ENCODE data around the gene VPS72. TPM values are rescaled to one million over a fixed set of nuclear protein-coding genes. Genes with fewer than 3 reads are reported as not detected.

Gene VPS72, protein sequence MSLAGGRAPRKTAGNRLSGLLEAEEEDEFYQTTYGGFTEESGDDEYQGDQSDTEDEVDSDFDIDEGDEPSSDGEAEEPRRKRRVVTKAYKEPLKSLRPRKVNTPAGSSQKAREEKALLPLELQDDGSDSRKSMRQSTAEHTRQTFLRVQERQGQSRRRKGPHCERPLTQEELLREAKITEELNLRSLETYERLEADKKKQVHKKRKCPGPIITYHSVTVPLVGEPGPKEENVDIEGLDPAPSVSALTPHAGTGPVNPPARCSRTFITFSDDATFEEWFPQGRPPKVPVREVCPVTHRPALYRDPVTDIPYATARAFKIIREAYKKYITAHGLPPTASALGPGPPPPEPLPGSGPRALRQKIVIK
- total RNA-seq, result 10 to 100 TPM; 19.0 to 54.3 (median 25.5) TPM

GRCh38 chr1:151189637-151190445, at the start of gene VPS72:
VPS72 (minus strand) TSS chr1:151190197; CDS start chr1:151190121, 76 bp downstream.
- TF ChIP-seq, protein P1, sequence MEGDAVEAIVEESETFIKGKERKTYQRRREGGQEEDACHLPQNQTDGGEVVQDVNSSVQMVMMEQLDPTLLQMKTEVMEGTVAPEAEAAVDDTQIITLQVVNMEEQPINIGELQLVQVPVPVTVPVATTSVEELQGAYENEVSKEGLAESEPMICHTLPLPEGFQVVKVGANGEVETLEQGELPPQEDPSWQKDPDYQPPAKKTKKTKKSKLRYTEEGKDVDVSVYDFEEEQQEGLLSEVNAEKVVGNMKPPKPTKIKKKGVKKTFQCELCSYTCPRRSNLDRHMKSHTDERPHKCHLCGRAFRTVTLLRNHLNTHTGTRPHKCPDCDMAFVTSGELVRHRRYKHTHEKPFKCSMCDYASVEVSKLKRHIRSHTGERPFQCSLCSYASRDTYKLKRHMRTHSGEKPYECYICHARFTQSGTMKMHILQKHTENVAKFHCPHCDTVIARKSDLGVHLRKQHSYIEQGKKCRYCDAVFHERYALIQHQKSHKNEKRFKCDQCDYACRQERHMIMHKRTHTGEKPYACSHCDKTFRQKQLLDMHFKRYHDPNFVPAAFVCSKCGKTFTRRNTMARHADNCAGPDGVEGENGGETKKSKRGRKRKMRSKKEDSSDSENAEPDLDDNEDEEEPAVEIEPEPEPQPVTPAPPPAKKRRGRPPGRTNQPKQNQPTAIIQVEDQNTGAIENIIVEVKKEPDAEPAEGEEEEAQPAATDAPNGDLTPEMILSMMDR (IDR thresholded peaks at IDR 0.05), result peak in 5 of 6 experiments; percentile 30 to 61 (median 41)
- peak in 3 of 4 donors; percentile 32 to 68 (median 43) for TF ChIP-seq POLR2A (IDR thresholded peaks at IDR 0.05)
- peak in 1 of 4 donors; percentile 71 for TF ChIP-seq EP300 (IDR thresholded peaks at IDR 0.05)
- peak; percentile 56 to 88 for TF ChIP-seq POLR2AphosphoS5 (IDR thresholded peaks at IDR 0.05)
- Histone ChIP-seq H3K4me1 (peaks cover 12 to 26% (median 16%) of the 10 kb centered on the region in 4 donors), H3K27ac (peak within 1 kb of the TSS; percentile 69 to 91 (median 86)), H3K36me3 (peaks cover 9 to 11% (median 10%) of the 10 kb centered on the region in 4 donors), H3K9me3 (no peaks in the 10 kb centered on the region), H3K4me3 (peak within 1 kb of the TSS; percentile 75 to 88 (median 82)), H3K27me3 (no peaks in the 10 kb centered on the region)
- WGBS, 2 donors, result 1% methylated on average over 37 to 42 of the region's 42 CpGs
- DNase-seq, result peak; percentile 90 to 94
- ATAC-seq (ENCODE audit: low FRiP score in 2 of 2), result peak; percentile 96 to 99

DNA sequence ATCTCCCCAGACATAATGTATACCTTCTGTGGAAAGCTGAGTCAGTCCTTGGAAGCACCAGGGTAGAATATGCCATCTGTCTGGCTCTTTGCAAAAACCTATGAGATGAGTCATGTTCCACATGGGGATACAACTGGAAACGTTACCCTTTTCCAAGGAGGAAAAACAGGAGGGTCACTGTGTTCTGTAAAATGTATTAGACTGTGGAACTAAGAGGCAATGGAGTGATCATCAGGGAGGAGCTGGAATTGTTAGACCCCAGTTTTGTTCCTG, 48.4 kb upstream of the VPS72 start:
- H3K27ac ChIP-seq, result no peak overlapping the region
- H3K27me3 ChIP-seq, result no peaks in the 10 kb centered on the region
- no peak for DNase-seq
- H3K4me3 ChIP-seq, result no peak overlapping the region
- no peak for TF ChIP-seq POLR2A (IDR thresholded peaks at IDR 0.05)
- TF ChIP-seq POLR2AphosphoS5 (IDR thresholded peaks at IDR 0.05), result no peak
- TF ChIP-seq, protein P1 (IDR thresholded peaks at IDR 0.05), result no peak
- TF ChIP-seq EP300 (IDR thresholded peaks at IDR 0.05), result no peak
- no peaks in the 10 kb centered on the region for H3K4me1 ChIP-seq
- H3K36me3 ChIP-seq, result peaks cover 70 to 100% (median 93%) of the 10 kb centered on the region in 4 donors
- peak in 1 of 2 donors; percentile 53 for ATAC-seq (ENCODE audit: low FRiP score in 2 of 2)
- 81 to 91% methylated on average over 1 of the region's 1 CpG for WGBS, 2 donors
- H3K9me3 ChIP-seq, result no peaks in the 10 kb centered on the region

- Histone ChIP-seq H3K9me3 (no peaks in the 10 kb centered on the region), H3K36me3 (peaks cover 68 to 100% (median 91%) of the 10 kb centered on the region in 4 donors), H3K27ac (no peak overlapping the region), H3K4me3 (no peak overlapping the region), H3K4me1 (no peaks in the 10 kb centered on the region), H3K27me3 (no peaks in the 10 kb centered on the region)
- TF ChIP-seq, protein P1 (IDR thresholded peaks at IDR 0.05), result no peak
- TF ChIP-seq POLR2AphosphoS5 (IDR thresholded peaks at IDR 0.05) (no peak), POLR2A (IDR thresholded peaks at IDR 0.05) (no peak), EP300 (IDR thresholded peaks at IDR 0.05) (no peak)
- ATAC-seq (ENCODE audit: low FRiP score in 2 of 2), result peak in 1 of 2 donors; percentile 10
- no peak for DNase-seq
- WGBS, 2 donors, result 84 to 86% methylated on average over 4 of the region's 4 CpGs
Measured at GRCh38 chr1:151237678-151238466, 47.9 kb upstream of the VPS72 start.

DNA sequence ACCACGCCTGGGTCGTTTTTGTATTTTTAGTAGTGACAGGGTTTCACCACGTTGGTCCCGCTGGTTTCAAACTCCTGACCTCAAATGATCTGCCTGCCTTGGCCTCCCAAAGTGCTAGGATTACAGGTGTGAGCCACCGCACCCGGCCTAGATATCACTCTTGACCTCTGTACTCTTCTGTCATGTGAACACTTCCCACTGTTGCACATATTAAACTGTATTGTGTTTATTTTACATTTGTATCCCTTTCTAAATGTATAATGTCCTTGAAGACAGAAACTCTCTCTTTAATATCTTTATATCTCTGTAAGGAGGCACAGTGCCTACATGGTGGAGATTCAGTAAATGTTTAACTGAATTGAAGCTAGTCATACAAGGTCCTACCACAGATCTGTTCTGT, 45.2 kb upstream of the VPS72 start:
- Histone ChIP-seq H3K4me3 (no peak overlapping the region), H3K27me3 (no peaks in the 10 kb centered on the region), H3K27ac (no peak overlapping the region), H3K4me1 (no peaks in the 10 kb centered on the region), H3K9me3 (no peaks in the 10 kb centered on the region), H3K36me3 (peaks cover 65 to 100% (median 90%) of the 10 kb centered on the region in 4 donors)
- TF ChIP-seq POLR2A (IDR thresholded peaks at IDR 0.05) (no peak), POLR2AphosphoS5 (IDR thresholded peaks at IDR 0.05) (no peak), EP300 (IDR thresholded peaks at IDR 0.05) (no peak)
- TF ChIP-seq, protein P1 (IDR thresholded peaks at IDR 0.05), result no peak
- WGBS, 2 donors, result 80 to 88% methylated on average over 6 of the region's 6 CpGs
- DNase-seq (no peak), ATAC-seq (ENCODE audit: low FRiP score in 2 of 2) (no peak)

Measured in upper lobe of left lung (tissue), 6 donors.